WTC11 (cell line): Measurements from ENCODE around the gene NKX2-4.
"Not testable (repeated sequence)": the region's sequence is repeated elsewhere in the genome, so short reads cannot be mapped to it uniquely, and the experiment has no call there.

Source experiments
- ATF1 ChIP-seq: sonication (generic); formaldehyde crosslinking; IDR thresholded peaks from 2 replicates; pipeline ENCODE4 v1.8.1; 2023; ENCODE audit warnings: mild to moderate bottlenecking, moderate library complexity, missing genetic modification reagents
- CTCF ChIP-seq: fragments of 200-600 bp; IDR thresholded peaks from 2 replicates; pipeline ENCODE4 v1.8.0; 2022; ENCODE audit warnings: antibody characterized with exemption
- ZBTB43 ChIP-seq: sonication (generic); formaldehyde crosslinking; IDR thresholded peaks from 2 replicates; pipeline ENCODE4 v1.8.1; 2023; ENCODE audit warnings: mild to moderate bottlenecking, missing genetic modification reagents
- TF ChIP-seq, protein P1 (sequence below): sonication (generic); formaldehyde crosslinking; IDR thresholded peaks from 2 replicates; pipeline ENCODE4 v1.8.0; 2023; ENCODE audit warnings: missing genetic modification reagents

DNA sequence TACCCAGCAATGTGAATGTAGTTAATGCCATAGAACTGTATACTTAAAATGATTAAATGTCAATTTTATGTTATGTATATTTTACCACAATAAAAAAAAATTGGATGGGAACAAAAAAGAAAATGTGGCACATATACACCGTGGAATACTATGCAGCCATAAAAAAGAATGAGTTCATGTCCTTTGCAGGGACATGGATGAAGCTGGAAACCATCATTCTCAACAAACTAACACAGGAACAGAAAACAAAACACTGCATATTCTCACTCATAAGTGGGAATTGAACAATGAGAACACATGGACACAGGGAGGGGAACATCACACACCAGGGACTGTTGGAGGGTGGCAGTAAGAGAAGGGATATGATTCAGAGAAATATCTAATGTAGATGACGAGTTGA, 21.8 kb upstream of the NKX2-4 start:
- TF ChIP-seq CTCF; ATF1 (CRISPR knock-in tag); ZBTB43: not testable (repeated sequence)
- TF ChIP-seq, protein P1, sequence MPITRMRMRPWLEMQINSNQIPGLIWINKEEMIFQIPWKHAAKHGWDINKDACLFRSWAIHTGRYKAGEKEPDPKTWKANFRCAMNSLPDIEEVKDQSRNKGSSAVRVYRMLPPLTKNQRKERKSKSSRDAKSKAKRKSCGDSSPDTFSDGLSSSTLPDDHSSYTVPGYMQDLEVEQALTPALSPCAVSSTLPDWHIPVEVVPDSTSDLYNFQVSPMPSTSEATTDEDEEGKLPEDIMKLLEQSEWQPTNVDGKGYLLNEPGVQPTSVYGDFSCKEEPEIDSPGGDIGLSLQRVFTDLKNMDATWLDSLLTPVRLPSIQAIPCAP = not testable (repeated sequence)
